SK-N-MC (cell line): ENCODE measurements around the gene ITGB1.

Experiments used
- EZH2 ChIP-seq: fragments of 200-600 bp; sonication (generic); IDR thresholded peaks from one replicate; pipeline ENCODE4 v1.6.1; 2017; ENCODE audit warnings: antibody characterized with exemption
- FOXP2 ChIP-seq: optimal IDR thresholded peaks from 2 replicates; pipeline ENCODE3; 2011; ENCODE audit warnings: mild to moderate bottlenecking, moderate library complexity; ENCODE audit not compliant: insufficient read depth; ENCODE audit errors: extremely low read length, control extremely low read depth
- POLR2AphosphoS5 ChIP-seq: IDR thresholded peaks from 2 replicates; pipeline ENCODE4 v1.6.1; 2012; ENCODE audit warnings: mild to moderate bottlenecking, low read depth, low read length, borderline replicate concordance

- TF ChIP-seq EZH2 (no peak), POLR2AphosphoS5 (no peak), FOXP2 (no peak)
These were observed 69.7 kb downstream of the ITGB1 start for GRCh38 chr10:32888161-32888927.
